IMR-90 (cell line): Measurements from ENCODE around the gene MALAT1. TPM values are rescaled to one million over a fixed set of nuclear protein-coding genes. Genes with fewer than 3 reads are reported as not detected.
A peak's percentile ranks its signal among the peaks of the same experiment; 100 is the strongest.

Experiments used
- ATAC-seq: fragments of 200-7000 bp; cut with Tn5 transposase; 2 replicates; pipeline ENCODE4 v1.9.1; 2020; ENCODE audit warnings: low read depth, mild to moderate bottlenecking, moderate library complexity
- BruUV-seq: library from RNA; stranded (reverse); fragments of 400-500 nt; replicated peaks from 2 replicates; lab custom pipeline; 2021; lab: Mats Ljungman, UMichigan
- CTCF ChIA-PET: fragments of 300-600 bp; formaldehyde crosslinking; extraction: SDS; loops from one replicate; lab custom pipeline; 2021; ENCODE audit warnings: antibody characterized with exemption; lab: Yijun Ruan, JAX
- POLR2A ChIA-PET: fragments of 300-600 bp; sonication (Branson Sonifier 250); formaldehyde crosslinking; loops from one replicate; lab custom pipeline; 2022; ENCODE audit warnings: antibody characterized with exemption; ENCODE audit not compliant: unreplicated experiment; lab: Charles Lee
- DNase-seq: peaks from one replicate; pipeline ENCODE4 v3.0.0; 2013
- H2AFZ ChIP-seq: replicated peaks from 2 replicates; pipeline ENCODE3; 2013; ENCODE audit warnings: low read length, mild to moderate bottlenecking; ENCODE audit not compliant: poor library complexity
- H2AK5ac ChIP-seq: 2 replicates; pipeline ENCODE4 v1.6.1; 2013; ENCODE audit warnings: low read depth, low read length, inconsistent platforms
- H2AK9ac ChIP-seq: replicated peaks from 2 replicates; pipeline ENCODE3; 2013; ENCODE audit warnings: mild to moderate bottlenecking, low read depth, low read length, moderate library complexity; ENCODE audit not compliant: poor library complexity
- H2BK120ac ChIP-seq: 2 replicates; pipeline ENCODE4 v1.6.1; 2013; ENCODE audit warnings: low read depth, low read length, inconsistent platforms
- H2BK15ac ChIP-seq: 3 replicates; pipeline ENCODE4 v1.6.1; 2013; ENCODE audit warnings: low read depth, low read length, inconsistent platforms
- H2BK20ac ChIP-seq: 2 replicates; pipeline ENCODE4 v1.6.1; 2013; ENCODE audit warnings: low read depth, mild to moderate bottlenecking, inconsistent platforms, low read length, moderate library complexity
- H2BK5ac ChIP-seq: 2 replicates; pipeline ENCODE4 v1.6.1; 2013; ENCODE audit warnings: mild to moderate bottlenecking, low read depth, low read length, inconsistent platforms; ENCODE audit not compliant: poor library complexity, severe bottlenecking
- H3K14ac ChIP-seq: replicated peaks from 2 replicates; pipeline ENCODE4 v1.6.1; 2013; ENCODE audit warnings: low read depth, low read length, inconsistent platforms
- H3K18ac ChIP-seq: 2 replicates; pipeline ENCODE4 v1.6.1; 2013; ENCODE audit warnings: low read depth, low read length, control low read depth
- H3K23ac ChIP-seq: 2 replicates; pipeline ENCODE4 v1.6.1; 2013; ENCODE audit warnings: low read depth, low read length, inconsistent platforms
- H3K27ac ChIP-seq: 2 replicates; pipeline ENCODE4 v1.5.1; 2013; ENCODE audit warnings: mild to moderate bottlenecking, control low read depth, low read length; ENCODE audit not compliant: insufficient read depth
- H3K27me3 ChIP-seq: 2 replicates; pipeline ENCODE4 v1.6.1; 2013; ENCODE audit warnings: low read length; ENCODE audit not compliant: control insufficient read depth, insufficient read depth
- H3K36me3 ChIP-seq: 2 replicates; pipeline ENCODE4 v1.6.1; 2013; ENCODE audit warnings: low read length, mixed read lengths; ENCODE audit not compliant: control insufficient read depth, insufficient read depth
- H3K4ac ChIP-seq: 2 replicates; pipeline ENCODE4 v1.6.1; 2013; ENCODE audit warnings: low read depth, low read length, inconsistent platforms
- H3K4me1 ChIP-seq: 2 replicates; pipeline ENCODE4 v1.6.1; 2013; ENCODE audit warnings: low read length, mixed read lengths; ENCODE audit not compliant: control insufficient read depth, insufficient read depth
- H3K4me2 ChIP-seq: 2 replicates; pipeline ENCODE4 v1.6.1; 2013; ENCODE audit warnings: low read depth, mild to moderate bottlenecking, control low read depth, low read length, moderate library complexity
- H3K4me3 ChIP-seq: 2 replicates; pipeline ENCODE4 v1.5.1; 2013; ENCODE audit warnings: low read depth, mild to moderate bottlenecking, control low read depth, low read length, moderate library complexity; ENCODE audit not compliant: insufficient read depth
- H3K56ac ChIP-seq: 2 replicates; pipeline ENCODE4 v1.6.1; 2013; ENCODE audit warnings: low read length, inconsistent platforms; ENCODE audit not compliant: insufficient read depth; ENCODE audit errors: extremely low read depth
- H3K79me1 ChIP-seq, 2 experiments: 2 replicates each; pipeline ENCODE4 v1.6.1; 2013; ENCODE audit warnings: low read length in 2 of 2, inconsistent platforms in 1 of 2, low read depth in 1 of 2
- H3K9ac ChIP-seq: 2 replicates; pipeline ENCODE4 v1.6.1; 2013; ENCODE audit warnings: low read depth, low read length, control low read depth
- H3K9me1 ChIP-seq: 2 replicates; pipeline ENCODE4 v1.6.1; 2013; ENCODE audit warnings: low read length, inconsistent platforms; ENCODE audit not compliant: insufficient read depth
- H3K9me3 ChIP-seq: 2 replicates; pipeline ENCODE4 v1.6.1; 2013; ENCODE audit warnings: low read length; ENCODE audit not compliant: control insufficient read depth, insufficient read depth
- H4K20me1 ChIP-seq: 2 replicates; pipeline ENCODE4 v1.6.1; 2013; ENCODE audit warnings: low read length, inconsistent platforms; ENCODE audit not compliant: insufficient read depth
- H4K5ac ChIP-seq: 2 replicates; pipeline ENCODE4 v1.6.1; 2013; ENCODE audit warnings: mild to moderate bottlenecking, low read depth, low read length, control low read depth
- H4K8ac ChIP-seq, 2 experiments: 2 replicates each; pipeline ENCODE4 v1.6.1; 2013; ENCODE audit warnings: low read depth in 2 of 2, low read length in 2 of 2, control low read depth in 1 of 2, inconsistent platforms in 1 of 2
- H4K91ac ChIP-seq: 2 replicates; pipeline ENCODE4 v1.6.1; 2013; ENCODE audit warnings: low read depth, low read length, inconsistent platforms; ENCODE audit not compliant: insufficient read depth
- FOS ChIP-seq: fragments of 150-350 bp; IDR thresholded peaks from 2 replicates; pipeline ENCODE4 v1.6.1; 2016; ENCODE audit warnings: low read depth, low read length
- RAD21 ChIP-seq: IDR thresholded peaks from 2 replicates; pipeline ENCODE4 v1.6.1; 2012; ENCODE audit warnings: low read length, improper control_type of control experiment
- WGBS, 2 experiments: methylation state at CpG; one replicate each; pipeline versions ENCODE4 v1.1.5 to v1.1.7; 2013; ENCODE audit warnings: missing lambda C conversion rate in 2 of 2; ENCODE audit not compliant: insufficient read length in 1 of 2; ENCODE audit errors: extremely low coverage in 2 of 2; 5-methylcytosine and 5-hydroxymethylcytosine counted together
- dilution Hi-C: fragments of 300-500 bp; cut with HindIII; formaldehyde crosslinking; loops from one replicate; pipeline ENCODE4 v1.14.3; 2018; ENCODE audit warnings: low sequenced_read_pairs; ENCODE audit not compliant: unreplicated experiment
- in situ Hi-C: fragments of 300-500 bp; cut with MboI; formaldehyde crosslinking; loops from 3 replicates; pipeline ENCODE4 v1.14.3; 2019; ENCODE audit warnings: low sequenced_read_pairs, inconsistent platforms, mixed read lengths
- intact Hi-C: fragments of 100-400 bp; cut with micrococcal nuclease; formaldehyde crosslinking; loops from 2 replicates; pipeline ENCODE4 v1.10.0; 2022
- polyA plus RNA-seq, 3 experiments: library from polyadenylated mRNA; depleted of rRNA; stranded (reverse); fragments of >200 nt; gene quantifications; 2 replicates each; pipeline ENCODE4 v1.2.3, GENCODE V29; 2012; ENCODE audit warnings: low replicate concordance in 1 of 3
- total RNA-seq: library from RNA; depleted of rRNA; stranded (reverse); fragments of >200 nt; gene quantifications from 2 replicates; pipeline ENCODE4 v1.2.3, GENCODE V29; 2012

Gene MALAT1
- total and polyA plus RNA-seq, 2 of the 4 experiments (the other 2 are of a cell fraction), result 636 to 3,569 TPM

- dilution Hi-C loops (no loop called here), in situ Hi-C loops (no loop called here), intact Hi-C loops (no loop called here)
- ChIA-PET POLR2A (no interaction called here), CTCF (no interaction called here)
- no peak for DNase-seq
- H3K27ac ChIP-seq, result no peak overlapping the region
- no TSS peak for BruUV-seq
- H4K5ac ChIP-seq, result no peak overlapping the region
- no peak overlapping the region for H3K18ac ChIP-seq
- WGBS, 2 experiments, result 80% methylated on average over 2 of the region's 3 CpGs; no CpG with 5 or more reads in 1 of the 2 experiments
- no peak overlapping the region for H3K56ac ChIP-seq
- no peak overlapping the region for H2BK120ac ChIP-seq
- no peak overlapping the region for H4K8ac ChIP-seq
- no peak overlapping the region for H3K4me3 ChIP-seq
- H3K27me3 ChIP-seq, result no peaks in the 10 kb centered on the region
- H3K36me3 ChIP-seq, result no peaks in the 10 kb centered on the region
- H4K20me1 ChIP-seq, result peaks cover 11% of the 10 kb centered on the region
- H3K14ac ChIP-seq, result no peak overlapping the region
- no peak overlapping the region for H3K23ac ChIP-seq
- H3K4ac ChIP-seq, result no peak overlapping the region
- no peaks in the 10 kb centered on the region for H3K9me3 ChIP-seq
- H2BK15ac ChIP-seq, result no peak overlapping the region
- no peak overlapping the region for H2AK5ac ChIP-seq
- no peak overlapping the region for H2AK9ac ChIP-seq
- H3K79me1 ChIP-seq, result peaks cover 5 to 46% of the 10 kb centered on the region in 2 experiments; a peak in 3 of 4 replicates
- H3K9ac ChIP-seq, result no peak overlapping the region
- no peak for TF ChIP-seq RAD21
- no peak for TF ChIP-seq FOS
- H2BK20ac ChIP-seq, result no peak overlapping the region
- H3K9me1 ChIP-seq, result peaks cover 6% of the 10 kb centered on the region; the same call in 1 of the 2 replicates
- H2BK5ac ChIP-seq, result no peak overlapping the region
- ATAC-seq, result no peak
- H3K4me1 ChIP-seq, result peaks cover 10% of the 10 kb centered on the region; the same call in 1 of the 2 replicates
- H3K4me2 ChIP-seq, result 0 out of 2 replicates have a peak overlapping the region, but pooled peaks have one; percentile 26
- no peak overlapping the region for H2AFZ ChIP-seq
- no peak overlapping the region for H4K91ac ChIP-seq
These were observed 42.4 kb upstream of the MALAT1 start for GRCh38 chr11:65456418-65456817.
